K562 (cell line): ENCODE measurements around the gene TMEM129. TPM values are rescaled to one million over a fixed set of nuclear protein-coding genes. Genes with fewer than 3 reads are reported as not detected.

ENCODE experiments used
- ADNP ChIP-seq: fragments of 200-800 bp; sonication (Bioruptor generic); IDR thresholded peaks from 2 replicates; pipeline ENCODE4 v1.6.1; 2016; ENCODE audit warnings: missing genetic modification characterization, missing compliant biosample characterization
- FOXM1 ChIP-seq, 2 experiments: fragments of 450-650 bp in 1 of 2; sonication (generic) in 1 of 2; formaldehyde crosslinking in 1 of 2; IDR thresholded peaks; 2 replicates each; pipeline versions ENCODE4 v1.6.1 to v1.9.0; 2017 to 2022; ENCODE audit warnings: low read depth in 2 of 2, mild to moderate bottlenecking in 2 of 2, missing genetic modification reagents in 1 of 2, moderate library complexity in 1 of 2
- KDM5B ChIP-seq: fragments of 200-600 bp; sonication (generic); IDR thresholded peaks from 2 replicates; pipeline ENCODE4 v1.6.1; 2012; ENCODE audit warnings: low read depth, mild to moderate bottlenecking, moderate library complexity, low read length, control low read depth, inconsistent platforms; ENCODE audit not compliant: insufficient replicate concordance
- MIER1 ChIP-seq: fragments of 450-650 bp; IDR thresholded peaks from 2 replicates; pipeline ENCODE4 v1.6.1; 2016; ENCODE audit warnings: antibody characterized with exemption, mild to moderate bottlenecking, low read depth
- RBM15 ChIP-seq: fragments of 200-400 bp; formaldehyde crosslinking; IDR thresholded peaks from 2 replicates; pipeline ENCODE4 v1.6.1; 2018; ENCODE audit warnings: mild to moderate bottlenecking, low read length, moderate library complexity; ENCODE audit not compliant: insufficient read depth
- ZBTB8A ChIP-seq: fragments of 450-650 bp; IDR thresholded peaks from 2 replicates; pipeline ENCODE4 v1.6.1; 2018; ENCODE audit warnings: mild to moderate bottlenecking, moderate library complexity; ENCODE audit not compliant: partially characterized antibody
- ZNF589 ChIP-seq: fragments of 200-800 bp; sonication (Bioruptor generic); IDR thresholded peaks from 2 replicates; pipeline ENCODE4 v1.6.1; 2016; ENCODE audit warnings: low read depth, missing genetic modification characterization, missing compliant biosample characterization
- ZNF696 ChIP-seq: fragments of 250-450 bp; sonication (Bioruptor Pico); conservative IDR thresholded peaks from 2 replicates; pipeline ENCODE4 v1.4.0; 2020; ENCODE audit warnings: mild to moderate bottlenecking, moderate library complexity
- polyA plus RNA-seq, 8 experiments: library from polyadenylated mRNA; depleted of rRNA in 4 of 8; stranded (reverse) in 5 of 8; unstranded in 3 of 8; fragments of >200 nt; fragmentation: Nextera tagmentation in 2 of 8; fragmentation: Illumina TruSeq in 1 of 8; extraction: Ambion mirVana in 2 of 8; extraction: Trizol in 1 of 8; gene quantifications; 2 replicates each; pipeline versions ENCODE4 v1.2.1 to v1.2.3, GENCODE V29; 2011 to 2014; ENCODE audit warnings: inconsistent platforms in 1 of 8, missing spikeins in 1 of 8
- total RNA-seq, 7 experiments: library from RNA; depleted of rRNA in 6 of 7; stranded (reverse); fragments of >200 nt in 6 of 7; fragmentation: Illumina TruSeq in 2 of 7; extraction: Trizol in 2 of 7; gene quantifications; 2 replicates each; pipeline versions ENCODE4 v1.2.1 to v1.2.3, GENCODE V29; 2011 to 2021; ENCODE audit warnings: low replicate concordance in 1 of 7
- TF ChIP-seq, protein P1 (sequence below): fragments of 250-450 bp; sonication (Bioruptor Pico); IDR thresholded peaks from 2 replicates; pipeline ENCODE4 v1.8.0; 2021; ENCODE audit warnings: mild to moderate bottlenecking, moderate library complexity
- TF ChIP-seq, protein P2 (sequence below): sonication (generic); formaldehyde crosslinking; IDR thresholded peaks from 2 replicates; pipeline ENCODE4 v1.9.0; 2022; ENCODE audit warnings: mild to moderate bottlenecking, missing genetic modification reagents
- TF ChIP-seq, protein P3 (sequence below): fragments of 150-350 bp; conservative IDR thresholded peaks from 2 replicates; pipeline ENCODE4 v1.6.1; 2014; ENCODE audit warnings: low read length

The TMEM129 gene
- total and polyA plus RNA-seq, 9 of the 15 experiments (the other 6 are each of a cell fraction or from before 2014, with no cell fraction given): 0.34 to 47.2 (median 18.8) TPM

DNA sequence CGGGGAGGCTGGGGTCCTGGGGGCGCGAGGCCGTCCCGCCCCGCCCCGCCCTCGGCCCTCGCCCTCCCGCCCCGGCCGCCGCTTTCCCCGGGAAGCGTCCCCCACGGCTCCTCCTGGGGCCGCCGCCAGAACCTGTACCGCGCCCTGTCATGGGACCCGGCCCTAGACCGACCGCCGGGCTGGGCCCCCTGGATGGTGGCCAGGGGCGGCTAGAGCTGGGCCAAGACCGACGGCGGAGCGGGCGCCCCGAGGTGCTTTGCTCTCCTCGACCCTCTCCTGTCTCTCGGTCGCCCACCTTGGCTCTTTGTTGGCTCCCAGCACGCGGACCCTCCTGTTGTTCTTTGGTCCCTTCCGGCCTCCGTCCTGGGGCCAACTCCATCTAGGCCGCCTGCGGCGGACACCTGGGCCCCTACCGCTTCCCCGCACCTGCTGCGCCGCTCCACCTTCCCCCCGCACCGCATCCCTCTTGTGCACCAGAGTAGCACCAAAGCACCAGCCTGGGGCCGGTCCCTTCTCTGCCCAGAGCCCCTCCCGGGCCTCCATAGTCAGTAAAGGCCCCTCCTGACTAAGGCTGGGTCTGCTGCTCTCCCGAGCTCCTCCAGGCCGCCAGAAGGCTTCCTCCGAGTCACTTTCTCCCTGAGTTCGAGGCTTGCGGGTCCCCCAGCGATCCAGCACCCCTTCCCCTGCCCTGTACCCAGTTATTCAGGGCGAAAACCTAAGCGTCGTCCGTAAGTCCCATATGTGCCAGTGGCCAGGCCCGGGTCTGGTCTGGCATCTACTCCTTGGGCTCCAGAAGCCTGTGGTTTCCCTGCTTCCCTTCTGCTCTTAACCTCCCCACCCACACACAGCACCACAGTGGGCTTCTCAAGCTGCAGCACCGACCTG, 785 bp upstream of the TMEM129 start (continued):
- TF ChIP-seq, protein P1, sequence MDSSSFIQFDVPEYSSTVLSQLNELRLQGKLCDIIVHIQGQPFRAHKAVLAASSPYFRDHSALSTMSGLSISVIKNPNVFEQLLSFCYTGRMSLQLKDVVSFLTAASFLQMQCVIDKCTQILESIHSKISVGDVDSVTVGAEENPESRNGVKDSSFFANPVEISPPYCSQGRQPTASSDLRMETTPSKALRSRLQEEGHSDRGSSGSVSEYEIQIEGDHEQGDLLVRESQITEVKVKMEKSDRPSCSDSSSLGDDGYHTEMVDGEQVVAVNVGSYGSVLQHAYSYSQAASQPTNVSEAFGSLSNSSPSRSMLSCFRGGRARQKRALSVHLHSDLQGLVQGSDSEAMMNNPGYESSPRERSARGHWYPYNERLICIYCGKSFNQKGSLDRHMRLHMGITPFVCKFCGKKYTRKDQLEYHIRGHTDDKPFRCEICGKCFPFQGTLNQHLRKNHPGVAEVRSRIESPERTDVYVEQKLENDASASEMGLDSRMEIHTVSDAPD: no peak
- no peak for TF ChIP-seq ZNF589 (CRISPR knock-in tag)
- no peak for TF ChIP-seq ZBTB8A
- no peak for TF ChIP-seq FOXM1 (IDR thresholded peaks at IDR 0.05; ENCODE audit: low read depth)
- TF ChIP-seq FOXM1 (CRISPR knock-in tag; IDR thresholded peaks at IDR 0.05; ENCODE audit: low read depth): no peak
- TF ChIP-seq, protein P2, sequence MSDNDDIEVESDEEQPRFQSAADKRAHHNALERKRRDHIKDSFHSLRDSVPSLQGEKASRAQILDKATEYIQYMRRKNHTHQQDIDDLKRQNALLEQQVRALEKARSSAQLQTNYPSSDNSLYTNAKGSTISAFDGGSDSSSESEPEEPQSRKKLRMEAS: 0 out of 2 replicates have a peak, but pooled peaks have one; percentile 14
- no peak for TF ChIP-seq MIER1
- TF ChIP-seq, protein P3, sequence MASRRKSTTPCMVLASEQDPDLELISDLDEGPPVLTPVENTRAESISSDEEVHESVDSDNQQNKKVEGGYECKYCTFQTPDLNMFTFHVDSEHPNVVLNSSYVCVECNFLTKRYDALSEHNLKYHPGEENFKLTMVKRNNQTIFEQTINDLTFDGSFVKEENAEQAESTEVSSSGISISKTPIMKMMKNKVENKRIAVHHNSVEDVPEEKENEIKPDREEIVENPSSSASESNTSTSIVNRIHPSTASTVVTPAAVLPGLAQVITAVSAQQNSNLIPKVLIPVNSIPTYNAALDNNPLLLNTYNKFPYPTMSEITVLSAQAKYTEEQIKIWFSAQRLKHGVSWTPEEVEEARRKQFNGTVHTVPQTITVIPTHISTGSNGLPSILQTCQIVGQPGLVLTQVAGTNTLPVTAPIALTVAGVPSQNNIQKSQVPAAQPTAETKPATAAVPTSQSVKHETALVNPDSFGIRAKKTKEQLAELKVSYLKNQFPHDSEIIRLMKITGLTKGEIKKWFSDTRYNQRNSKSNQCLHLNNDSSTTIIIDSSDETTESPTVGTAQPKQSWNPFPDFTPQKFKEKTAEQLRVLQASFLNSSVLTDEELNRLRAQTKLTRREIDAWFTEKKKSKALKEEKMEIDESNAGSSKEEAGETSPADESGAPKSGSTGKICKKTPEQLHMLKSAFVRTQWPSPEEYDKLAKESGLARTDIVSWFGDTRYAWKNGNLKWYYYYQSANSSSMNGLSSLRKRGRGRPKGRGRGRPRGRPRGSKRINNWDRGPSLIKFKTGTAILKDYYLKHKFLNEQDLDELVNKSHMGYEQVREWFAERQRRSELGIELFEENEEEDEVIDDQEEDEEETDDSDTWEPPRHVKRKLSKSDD: no peak
- TF ChIP-seq ZNF696: no peak
- no peak for TF ChIP-seq RBM15
- peak; percentile 60 for TF ChIP-seq KDM5B
- TF ChIP-seq ADNP: no peak
